ENCODE results near the gene MED16. TPM values are rescaled to one million over a fixed set of nuclear protein-coding genes. Genes with fewer than 3 reads are reported as not detected.

Gene MED16
- total RNA-seq, 1 donor from 2014 or later: 41.4 TPM

DNA sequence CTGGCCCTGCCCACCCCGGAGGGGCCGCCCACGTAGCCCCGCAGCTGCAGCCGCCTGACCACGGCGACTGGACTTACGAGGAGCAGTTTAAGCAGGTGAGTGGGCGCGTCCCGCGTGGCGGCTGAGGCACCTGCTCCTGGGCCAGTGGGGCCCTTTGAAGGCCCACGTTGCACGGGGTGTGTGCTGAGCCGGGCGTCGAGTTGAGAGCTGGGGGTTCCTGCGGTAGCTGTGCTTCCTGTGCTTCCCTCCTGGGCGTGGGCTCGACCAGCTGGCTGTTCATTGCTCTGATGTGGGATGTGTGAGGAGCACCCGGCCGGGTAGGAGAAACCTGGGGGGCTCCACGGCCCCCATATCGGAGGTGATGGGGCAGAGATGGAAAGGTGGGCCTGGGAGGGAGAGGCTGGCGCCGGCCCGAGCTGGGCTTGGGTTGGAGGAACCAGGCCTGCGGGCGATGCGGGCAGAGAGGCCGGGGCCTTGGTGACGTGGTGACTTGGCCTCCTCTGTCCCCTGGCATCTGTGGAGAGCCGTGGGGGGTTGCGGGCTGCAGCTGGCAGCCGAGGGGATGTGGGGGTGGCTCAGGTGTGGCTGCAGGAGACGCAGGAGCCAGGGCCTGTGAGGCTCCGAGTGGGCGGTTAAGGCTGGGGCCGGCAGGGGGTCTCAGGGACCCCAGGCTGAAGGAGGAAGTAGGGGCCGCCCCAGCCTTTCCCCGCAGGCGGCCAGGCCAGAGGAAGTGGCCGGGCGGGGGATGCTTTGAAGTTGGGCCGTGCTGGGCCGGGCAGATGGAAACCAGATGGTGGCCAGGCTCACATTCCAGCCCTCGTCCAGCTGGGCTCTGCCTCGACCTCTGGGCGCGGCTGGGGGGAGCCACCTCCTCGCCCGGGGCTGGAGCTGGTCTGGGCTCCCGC, 39.9 kb upstream of the MED16 start:
- Histone ChIP-seq H3K36me3 (ENCODE audit: insufficient read depth, low read length) (peaks cover 2% of the 10 kb centered on the region), H3K27ac (ENCODE audit: low read depth, low read length) (peak overlapping the region; percentile 52), H4K20me1 (ENCODE audit: insufficient read depth, low read length) (peaks cover 19% of the 10 kb centered on the region), H3K9ac (ENCODE audit: low read length) (peak overlapping the region; percentile 7), H3K4me3 (ENCODE audit: insufficient read depth, low read depth, low read length) (peak overlapping the region; percentile 17), H2AFZ (ENCODE audit: low read depth, low read length) (no peak overlapping the region), H3K9me3 (ENCODE audit: insufficient read depth, low read depth, low read length) (no peaks in the 10 kb centered on the region), H3K4me1 (ENCODE audit: insufficient read depth, low read length) (peaks cover 35% of the 10 kb centered on the region), H3K79me2 (ENCODE audit: insufficient read depth, low read length) (peaks cover 48% of the 10 kb centered on the region), H3K27me3 (ENCODE audit: insufficient read depth, low read length) (no peaks in the 10 kb centered on the region), H3K4me2 (ENCODE audit: low read length) (peak overlapping the region; percentile 71)
- TF ChIP-seq, protein P1, sequence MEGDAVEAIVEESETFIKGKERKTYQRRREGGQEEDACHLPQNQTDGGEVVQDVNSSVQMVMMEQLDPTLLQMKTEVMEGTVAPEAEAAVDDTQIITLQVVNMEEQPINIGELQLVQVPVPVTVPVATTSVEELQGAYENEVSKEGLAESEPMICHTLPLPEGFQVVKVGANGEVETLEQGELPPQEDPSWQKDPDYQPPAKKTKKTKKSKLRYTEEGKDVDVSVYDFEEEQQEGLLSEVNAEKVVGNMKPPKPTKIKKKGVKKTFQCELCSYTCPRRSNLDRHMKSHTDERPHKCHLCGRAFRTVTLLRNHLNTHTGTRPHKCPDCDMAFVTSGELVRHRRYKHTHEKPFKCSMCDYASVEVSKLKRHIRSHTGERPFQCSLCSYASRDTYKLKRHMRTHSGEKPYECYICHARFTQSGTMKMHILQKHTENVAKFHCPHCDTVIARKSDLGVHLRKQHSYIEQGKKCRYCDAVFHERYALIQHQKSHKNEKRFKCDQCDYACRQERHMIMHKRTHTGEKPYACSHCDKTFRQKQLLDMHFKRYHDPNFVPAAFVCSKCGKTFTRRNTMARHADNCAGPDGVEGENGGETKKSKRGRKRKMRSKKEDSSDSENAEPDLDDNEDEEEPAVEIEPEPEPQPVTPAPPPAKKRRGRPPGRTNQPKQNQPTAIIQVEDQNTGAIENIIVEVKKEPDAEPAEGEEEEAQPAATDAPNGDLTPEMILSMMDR (IDR thresholded peaks at IDR 0.05; ENCODE audit: insufficient read depth, low read depth, low read length): no peak
- no peak for TF ChIP-seq EZH2 (IDR thresholded peaks at IDR 0.05; ENCODE audit: insufficient read depth, low read length)
- H3K27ac Mint-ChIP-seq (ENCODE audit: unreplicated experiment): peak overlapping the region; percentile 83
- no peaks in the 10 kb centered on the region for H3K9me3 Mint-ChIP-seq (ENCODE audit: unreplicated experiment)
- peak; percentile 87 for DNase-seq (ENCODE audit: low read depth)
- peaks cover 10% of the 10 kb centered on the region for H3K36me3 Mint-ChIP-seq (ENCODE audit: low read depth, unreplicated experiment)
- FAIRE-seq: no peak
- H3K27me3 Mint-ChIP-seq (ENCODE audit: low read depth, unreplicated experiment): no peaks in the 10 kb centered on the region
- H3K4me1 Mint-ChIP-seq (ENCODE audit: low read depth, unreplicated experiment): peaks cover 9% of the 10 kb centered on the region
- H3K4me3 Mint-ChIP-seq (ENCODE audit: unreplicated experiment): no peak overlapping the region

DNA sequence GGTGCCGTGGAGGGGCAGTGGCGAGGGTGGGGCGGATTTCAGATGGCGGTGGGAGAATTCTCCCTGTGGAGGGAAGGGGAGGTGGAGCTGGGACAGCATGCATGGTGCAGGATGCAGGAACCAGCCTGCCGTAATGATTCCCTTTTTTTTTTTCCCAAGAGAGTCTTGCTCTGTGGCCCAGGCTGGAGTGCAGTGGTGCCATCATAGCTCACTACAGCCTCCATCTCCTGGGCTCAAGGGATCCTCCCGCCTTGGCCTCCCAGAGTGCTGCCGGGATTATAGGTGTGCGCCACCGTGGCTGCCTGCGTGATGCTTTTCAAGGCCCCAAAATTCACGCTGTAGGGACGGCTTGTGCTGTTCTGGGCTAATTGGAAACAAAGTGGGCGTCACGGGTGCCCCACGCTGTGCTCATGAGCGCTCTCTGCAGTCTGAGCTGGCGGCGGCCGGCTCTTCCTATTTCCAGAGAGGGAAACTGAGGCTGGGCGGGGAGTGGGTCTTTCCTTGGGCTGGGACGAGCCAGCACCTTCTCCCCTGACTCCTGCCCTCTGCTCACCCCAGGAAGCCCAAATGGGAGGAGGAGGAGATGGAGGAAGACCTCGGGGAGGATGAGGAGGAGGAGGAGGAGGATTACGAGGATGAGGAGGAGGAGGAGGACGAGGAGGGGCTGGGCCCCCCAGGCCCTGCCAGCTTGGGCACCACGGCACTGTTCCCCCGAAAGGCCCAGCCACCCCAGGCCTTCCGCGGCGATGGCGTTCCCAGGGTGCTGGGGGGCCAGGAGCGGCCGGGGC, 39.1 kb upstream of the MED16 start:
- FAIRE-seq: no peak
- Mint-ChIP-seq H3K27me3 (ENCODE audit: low read depth, unreplicated experiment) (no peaks in the 10 kb centered on the region), H3K27ac (ENCODE audit: unreplicated experiment) (peak overlapping the region; percentile 18), H3K36me3 (ENCODE audit: low read depth, unreplicated experiment) (peaks cover 6% of the 10 kb centered on the region), H3K4me1 (ENCODE audit: low read depth, unreplicated experiment) (peaks cover 7% of the 10 kb centered on the region), H3K4me3 (ENCODE audit: unreplicated experiment) (no peak overlapping the region), H3K9me3 (ENCODE audit: unreplicated experiment) (no peaks in the 10 kb centered on the region)
- Histone ChIP-seq H3K4me3 (ENCODE audit: insufficient read depth, low read depth, low read length) (no peak overlapping the region), H3K4me1 (ENCODE audit: insufficient read depth, low read length) (peaks cover 38% of the 10 kb centered on the region), H3K27me3 (ENCODE audit: insufficient read depth, low read length) (no peaks in the 10 kb centered on the region), H3K79me2 (ENCODE audit: insufficient read depth, low read length) (peaks cover 49% of the 10 kb centered on the region), H3K4me2 (ENCODE audit: low read length) (peak overlapping the region; percentile 71), H2AFZ (ENCODE audit: low read depth, low read length) (no peak overlapping the region), H3K27ac (ENCODE audit: low read depth, low read length) (no peak overlapping the region), H3K9ac (ENCODE audit: low read length) (no peak overlapping the region), H4K20me1 (ENCODE audit: insufficient read depth, low read length) (peaks cover 16% of the 10 kb centered on the region), H3K36me3 (ENCODE audit: insufficient read depth, low read length) (no peaks in the 10 kb centered on the region), H3K9me3 (ENCODE audit: insufficient read depth, low read depth, low read length) (no peaks in the 10 kb centered on the region)
- DNase-seq (ENCODE audit: low read depth): no peak
- no peak for TF ChIP-seq EZH2 (IDR thresholded peaks at IDR 0.05; ENCODE audit: insufficient read depth, low read length)
- TF ChIP-seq, protein P1 (IDR thresholded peaks at IDR 0.05; ENCODE audit: insufficient read depth, low read depth, low read length): no peak

Measured in astrocyte (in vitro differentiated cells and primary cell).